ENCODE data around the gene ETS2. TPM values are rescaled to one million over a fixed set of nuclear protein-coding genes. Genes with fewer than 3 reads are reported as not detected.

The ETS2 gene
- polyA plus RNA-seq, 1 donor from 2014 or later, result 11.6 TPM

GRCh38 chr21:38790961-38791360 lies 14.8 kb upstream of the ETS2 start:
- H3K27me3 ChIP-seq (ENCODE audit: insufficient read depth, low read depth, low read length), result no peaks in the 10 kb centered on the region
- H3K9me2 ChIP-seq (ENCODE audit: insufficient read depth, low read length), result no peaks in the 10 kb centered on the region
- no peak overlapping the region for H3K9ac ChIP-seq (ENCODE audit: low read length)
- no peaks in the 10 kb centered on the region for H4K20me1 ChIP-seq (ENCODE audit: insufficient read depth)
- H3K27ac ChIP-seq (ENCODE audit: low read length), result no peak overlapping the region
- TF ChIP-seq EZH2 (IDR thresholded peaks at IDR 0.05; ENCODE audit: borderline replicate concordance, insufficient read depth, low read length, poor library complexity, severe bottlenecking), result no peak
- no peak for TF ChIP-seq SMC3 (conservative IDR thresholded peaks at IDR 0.05; ENCODE audit: poor library complexity)
- no peak for TF ChIP-seq RAD21 (conservative IDR thresholded peaks at IDR 0.05)
- H3K79me2 ChIP-seq (replicated peaks; ENCODE audit: insufficient read depth, low read length), result no peaks in the 10 kb centered on the region
- H2AFZ ChIP-seq (ENCODE audit: low read depth, low read length), result no peak overlapping the region
- H3F3A ChIP-seq (ENCODE audit: insufficient read depth, low read length, poor library complexity, severe bottlenecking), result no peaks in the 10 kb centered on the region
- no peaks in the 10 kb centered on the region for H3K36me3 ChIP-seq (ENCODE audit: insufficient read depth, low read length)
- H3K4me3 ChIP-seq (ENCODE audit: low read length), result no peak overlapping the region
- no peak overlapping the region for H3K4me2 ChIP-seq (ENCODE audit: low read length)
- no peaks in the 10 kb centered on the region for H3K9me3 ChIP-seq (ENCODE audit: low read length)

GRCh38 chr21:38792676-38793459 lies 12.9 kb upstream of the ETS2 start:
- Histone ChIP-seq H3K27me3 (ENCODE audit: insufficient read depth, low read depth, low read length) (no peaks in the 10 kb centered on the region), H3K4me3 (ENCODE audit: low read length) (no peak overlapping the region), H3K36me3 (ENCODE audit: insufficient read depth, low read length) (no peaks in the 10 kb centered on the region), H3K4me2 (ENCODE audit: low read length) (no peak overlapping the region), H3K9me3 (ENCODE audit: low read length) (no peaks in the 10 kb centered on the region), H3K9ac (ENCODE audit: low read length) (no peak overlapping the region), H4K20me1 (ENCODE audit: insufficient read depth) (no peaks in the 10 kb centered on the region), H2AFZ (ENCODE audit: low read depth, low read length) (no peak overlapping the region), H3K27ac (ENCODE audit: low read length) (no peak overlapping the region), H3K9me2 (ENCODE audit: insufficient read depth, low read length) (no peaks in the 10 kb centered on the region), H3F3A (ENCODE audit: insufficient read depth, low read length, poor library complexity, severe bottlenecking) (no peaks in the 10 kb centered on the region), H3K79me2 (replicated peaks; ENCODE audit: insufficient read depth, low read length) (no peaks in the 10 kb centered on the region)
- TF ChIP-seq MXI1 (conservative IDR thresholded peaks at IDR 0.05; ENCODE audit: poor library complexity, severe bottlenecking), result no peak
- no peak for TF ChIP-seq EZH2 (IDR thresholded peaks at IDR 0.05; ENCODE audit: borderline replicate concordance, insufficient read depth, low read length, poor library complexity, severe bottlenecking)
- TF ChIP-seq REST (IDR thresholded peaks at IDR 0.05; ENCODE audit: borderline replicate concordance), result no peak
- TF ChIP-seq CTCF (IDR thresholded peaks at IDR 0.05; ENCODE audit: poor library complexity, severe bottlenecking), result no peak
- TF ChIP-seq TAF1 (IDR thresholded peaks at IDR 0.05; ENCODE audit: low read depth), result no peak
- no peak for TF ChIP-seq EP300 (conservative IDR thresholded peaks at IDR 0.05; ENCODE audit: poor library complexity, severe bottlenecking)
- TF ChIP-seq POLR2AphosphoS5 (IDR thresholded peaks at IDR 0.05), result no peak
- TF ChIP-seq SMC3 (conservative IDR thresholded peaks at IDR 0.05; ENCODE audit: poor library complexity), result no peak
- TF ChIP-seq RAD21 (conservative IDR thresholded peaks at IDR 0.05), result no peak

Data from neural cell (in vitro differentiated cells).